Measurements from ENCODE around the gene SMC4. TPM values are rescaled to one million over a fixed set of nuclear protein-coding genes. Genes with fewer than 3 reads are reported as not detected.
A peak's percentile ranks its signal among the peaks of the same experiment; 100 is the strongest.

Gene SMC4
- total RNA-seq, 1 donor from 2014 or later: 34.1 TPM

DNA sequence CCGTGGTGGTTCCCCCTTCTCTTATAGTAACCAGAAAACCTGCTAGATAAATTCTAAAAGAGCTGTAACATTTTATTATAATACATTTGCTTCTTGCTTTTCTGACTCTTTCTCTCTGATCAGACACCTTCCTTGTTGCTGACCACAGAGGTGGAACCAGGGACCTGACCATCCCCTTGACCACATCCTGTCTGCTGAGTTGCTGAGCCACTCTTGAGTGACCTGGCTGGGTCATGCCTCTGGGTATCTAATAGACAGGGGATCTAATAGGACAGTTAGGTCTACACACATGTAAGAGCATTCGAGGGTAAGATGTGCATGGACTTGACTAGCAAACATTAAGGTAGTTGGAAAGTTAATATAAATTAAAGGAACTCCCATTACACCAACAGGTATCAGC, 72.9 kb downstream of the SMC4 start:
- no peaks in the 10 kb centered on the region for H3K36me3 ChIP-seq (ENCODE audit: insufficient read depth, low read length)
- no peaks in the 10 kb centered on the region for H3K27me3 Mint-ChIP-seq (ENCODE audit: low read depth, unreplicated experiment)
- peak overlapping the region; percentile 68 for H3K27ac ChIP-seq (ENCODE audit: low read depth, low read length)
- no peak for FAIRE-seq
- no peak overlapping the region for H3K9ac ChIP-seq (ENCODE audit: low read length)
- peak overlapping the region; percentile 79 for H3K4me2 ChIP-seq (ENCODE audit: low read length)
- no peak overlapping the region for H2AFZ ChIP-seq (ENCODE audit: low read depth, low read length)
- H3K27me3 ChIP-seq (ENCODE audit: insufficient read depth, low read length): no peaks in the 10 kb centered on the region
- peaks cover 23% of the 10 kb centered on the region for H3K9me3 Mint-ChIP-seq (ENCODE audit: unreplicated experiment)
- H3K79me2 ChIP-seq (ENCODE audit: insufficient read depth, low read length): no peaks in the 10 kb centered on the region
- H4K20me1 ChIP-seq (ENCODE audit: insufficient read depth, low read length): no peaks in the 10 kb centered on the region
- H3K36me3 Mint-ChIP-seq (ENCODE audit: low read depth, unreplicated experiment): peaks cover 4% of the 10 kb centered on the region
- H3K4me3 Mint-ChIP-seq (ENCODE audit: unreplicated experiment): no peak overlapping the region
- no peaks in the 10 kb centered on the region for H3K4me1 Mint-ChIP-seq (ENCODE audit: low read depth, unreplicated experiment)
- H3K27ac Mint-ChIP-seq (ENCODE audit: unreplicated experiment): no peak overlapping the region
- DNase-seq (ENCODE audit: low read depth): peak; percentile 41
- H3K4me3 ChIP-seq (ENCODE audit: insufficient read depth, low read depth, low read length): no peak overlapping the region
- TF ChIP-seq, protein P1, sequence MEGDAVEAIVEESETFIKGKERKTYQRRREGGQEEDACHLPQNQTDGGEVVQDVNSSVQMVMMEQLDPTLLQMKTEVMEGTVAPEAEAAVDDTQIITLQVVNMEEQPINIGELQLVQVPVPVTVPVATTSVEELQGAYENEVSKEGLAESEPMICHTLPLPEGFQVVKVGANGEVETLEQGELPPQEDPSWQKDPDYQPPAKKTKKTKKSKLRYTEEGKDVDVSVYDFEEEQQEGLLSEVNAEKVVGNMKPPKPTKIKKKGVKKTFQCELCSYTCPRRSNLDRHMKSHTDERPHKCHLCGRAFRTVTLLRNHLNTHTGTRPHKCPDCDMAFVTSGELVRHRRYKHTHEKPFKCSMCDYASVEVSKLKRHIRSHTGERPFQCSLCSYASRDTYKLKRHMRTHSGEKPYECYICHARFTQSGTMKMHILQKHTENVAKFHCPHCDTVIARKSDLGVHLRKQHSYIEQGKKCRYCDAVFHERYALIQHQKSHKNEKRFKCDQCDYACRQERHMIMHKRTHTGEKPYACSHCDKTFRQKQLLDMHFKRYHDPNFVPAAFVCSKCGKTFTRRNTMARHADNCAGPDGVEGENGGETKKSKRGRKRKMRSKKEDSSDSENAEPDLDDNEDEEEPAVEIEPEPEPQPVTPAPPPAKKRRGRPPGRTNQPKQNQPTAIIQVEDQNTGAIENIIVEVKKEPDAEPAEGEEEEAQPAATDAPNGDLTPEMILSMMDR (IDR thresholded peaks at IDR 0.05; ENCODE audit: insufficient read depth, low read depth, low read length): no peak
- no peak for TF ChIP-seq EZH2 (IDR thresholded peaks at IDR 0.05; ENCODE audit: insufficient read depth, low read length)
- H3K9me3 ChIP-seq (ENCODE audit: insufficient read depth, low read depth, low read length): peaks cover 9% of the 10 kb centered on the region
- H3K4me1 ChIP-seq (ENCODE audit: insufficient read depth, low read length): peaks cover 39% of the 10 kb centered on the region

DNA sequence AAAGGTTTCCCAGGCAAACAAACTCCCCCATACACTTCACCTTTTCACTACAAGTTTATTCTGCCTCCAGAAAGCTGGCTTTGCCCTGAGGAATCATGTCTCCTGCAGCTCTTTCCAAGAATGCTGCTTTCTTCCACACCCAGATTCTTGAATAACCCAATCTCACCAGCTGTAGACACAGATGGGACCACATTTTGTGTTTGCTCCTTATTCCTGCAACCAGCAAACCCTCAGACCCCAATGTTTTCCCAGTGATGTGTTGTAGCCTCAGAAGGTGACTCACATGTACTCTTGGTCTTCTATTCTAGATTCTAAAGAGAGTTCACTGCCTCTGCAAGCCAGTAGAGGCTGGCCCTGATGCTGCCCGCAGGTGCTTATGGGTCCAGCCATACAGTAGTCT, 73.8 kb downstream of the SMC4 start:
- no peaks in the 10 kb centered on the region for H4K20me1 ChIP-seq (ENCODE audit: insufficient read depth, low read length)
- Mint-ChIP-seq H3K36me3 (ENCODE audit: low read depth, unreplicated experiment) (peaks cover 4% of the 10 kb centered on the region), H3K27ac (ENCODE audit: unreplicated experiment) (no peak overlapping the region), H3K4me3 (ENCODE audit: unreplicated experiment) (no peak overlapping the region), H3K4me1 (ENCODE audit: low read depth, unreplicated experiment) (peaks cover 6% of the 10 kb centered on the region), H3K27me3 (ENCODE audit: low read depth, unreplicated experiment) (no peaks in the 10 kb centered on the region), H3K9me3 (ENCODE audit: unreplicated experiment) (peaks cover 23% of the 10 kb centered on the region)
- H3K27me3 ChIP-seq (ENCODE audit: insufficient read depth, low read length): no peaks in the 10 kb centered on the region
- DNase-seq (ENCODE audit: low read depth) (peak; percentile 96), FAIRE-seq (no peak)
- no peaks in the 10 kb centered on the region for H3K79me2 ChIP-seq (ENCODE audit: insufficient read depth, low read length)
- no peaks in the 10 kb centered on the region for H3K36me3 ChIP-seq (ENCODE audit: insufficient read depth, low read length)
- peaks cover 9% of the 10 kb centered on the region for H3K9me3 ChIP-seq (ENCODE audit: insufficient read depth, low read depth, low read length)
- H3K9ac ChIP-seq (ENCODE audit: low read length): peak overlapping the region; percentile 63
- no peak overlapping the region for H2AFZ ChIP-seq (ENCODE audit: low read depth, low read length)
- peaks cover 48% of the 10 kb centered on the region for H3K4me1 ChIP-seq (ENCODE audit: insufficient read depth, low read length)
- no peak for TF ChIP-seq EZH2 (IDR thresholded peaks at IDR 0.05; ENCODE audit: insufficient read depth, low read length)
- TF ChIP-seq, protein P1 (IDR thresholded peaks at IDR 0.05; ENCODE audit: insufficient read depth, low read depth, low read length): peak; percentile 14
- no peak overlapping the region for H3K4me3 ChIP-seq (ENCODE audit: insufficient read depth, low read depth, low read length)
- H3K27ac ChIP-seq (ENCODE audit: low read depth, low read length): peak overlapping the region; percentile 87
- H3K4me2 ChIP-seq (ENCODE audit: low read length): peak overlapping the region; percentile 79

DNA sequence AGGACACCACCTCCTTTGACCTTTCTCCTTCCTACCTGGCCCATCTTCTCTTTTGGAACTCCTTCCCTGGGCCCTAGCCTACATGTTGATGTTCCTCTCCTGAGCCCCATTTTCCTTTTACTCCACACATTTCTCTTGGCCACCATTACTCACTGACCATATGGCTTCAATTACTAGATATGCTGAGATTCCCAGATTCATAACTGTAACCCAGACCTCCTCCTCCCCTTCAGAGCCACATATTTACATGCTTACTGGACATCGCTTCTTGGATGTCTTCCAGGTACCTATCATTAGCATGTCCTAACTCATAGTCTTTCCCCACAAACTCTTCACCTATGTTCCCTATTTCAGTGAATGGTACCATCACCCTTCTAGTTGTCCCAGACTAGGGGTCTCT, 74.5 kb downstream of the SMC4 start:
- TF ChIP-seq EZH2 (IDR thresholded peaks at IDR 0.05; ENCODE audit: insufficient read depth, low read length): no peak
- TF ChIP-seq, protein P1 (IDR thresholded peaks at IDR 0.05; ENCODE audit: insufficient read depth, low read depth, low read length): no peak
- Mint-ChIP-seq H3K27me3 (ENCODE audit: low read depth, unreplicated experiment) (no peaks in the 10 kb centered on the region), H3K4me3 (ENCODE audit: unreplicated experiment) (no peak overlapping the region), H3K36me3 (ENCODE audit: low read depth, unreplicated experiment) (peaks cover 1% of the 10 kb centered on the region), H3K27ac (ENCODE audit: unreplicated experiment) (no peak overlapping the region), H3K4me1 (ENCODE audit: low read depth, unreplicated experiment) (peaks cover 8% of the 10 kb centered on the region), H3K9me3 (ENCODE audit: unreplicated experiment) (peaks cover 20% of the 10 kb centered on the region)
- H2AFZ ChIP-seq (ENCODE audit: low read depth, low read length): no peak overlapping the region
- DNase-seq (ENCODE audit: low read depth): peak; percentile 94
- H3K27ac ChIP-seq (ENCODE audit: low read depth, low read length): peak overlapping the region; percentile 87
- no peaks in the 10 kb centered on the region for H3K27me3 ChIP-seq (ENCODE audit: insufficient read depth, low read length)
- H3K79me2 ChIP-seq (ENCODE audit: insufficient read depth, low read length): no peaks in the 10 kb centered on the region
- peak; percentile 55 for FAIRE-seq
- H3K4me2 ChIP-seq (ENCODE audit: low read length): peak overlapping the region; percentile 79
- peak overlapping the region; percentile 54 for H3K9ac ChIP-seq (ENCODE audit: low read length)
- H3K4me3 ChIP-seq (ENCODE audit: insufficient read depth, low read depth, low read length): peak overlapping the region; percentile 9
- no peaks in the 10 kb centered on the region for H4K20me1 ChIP-seq (ENCODE audit: insufficient read depth, low read length)
- no peaks in the 10 kb centered on the region for H3K36me3 ChIP-seq (ENCODE audit: insufficient read depth, low read length)
- H3K9me3 ChIP-seq (ENCODE audit: insufficient read depth, low read depth, low read length): peaks cover 9% of the 10 kb centered on the region
- H3K4me1 ChIP-seq (ENCODE audit: insufficient read depth, low read length): peaks cover 48% of the 10 kb centered on the region
